Stomach (tissue), 9 donors: ENCODE results near the gene DCAF5. TPM values are rescaled to one million over a fixed set of nuclear protein-coding genes. Genes with fewer than 3 reads are reported as not detected.
A peak's percentile ranks its signal among the peaks of the same experiment; 100 is the strongest.

ENCODE experiments used
- DNase-seq, 2 donors: peaks; one replicate each; pipeline versions ENCODE4 v3.0.0 to v3.0.0-alpha.2; 2013 to 2019
- H3K27ac ChIP-seq, 5 donors: fragments of 200-600 bp in 4 of 5; sonication (generic) in 4 of 5; one replicate each; pipeline ENCODE4 v1.5.1; 2013 to 2019; ENCODE audit warnings: mild to moderate bottlenecking in 1 of 5, moderate library complexity in 1 of 5
- H3K27me3 ChIP-seq, 3 donors: fragments of 200-600 bp; sonication (generic); one replicate each; pipeline ENCODE4 v1.5.1; 2017 to 2019; ENCODE audit warnings: mixed run types in 1 of 3
- H3K36me3 ChIP-seq, 4 donors: fragments of 200-600 bp; sonication (generic); 1 replicate in 3 of 4; 2 replicates in 1 of 4; pipeline ENCODE4 v1.5.1; 2016 to 2019
- H3K4me1 ChIP-seq, 4 donors: fragments of 200-600 bp; sonication (generic); one replicate each; pipeline ENCODE4 v1.5.1; 2016 to 2019
- H3K4me3 ChIP-seq, 4 donors: fragments of 200-600 bp; sonication (generic) in 3 of 4; one replicate each; pipeline ENCODE4 v1.5.1; 2016 to 2019; ENCODE audit warnings: mild to moderate bottlenecking in 1 of 4
- H3K9me3 ChIP-seq, 4 donors: fragments of 200-600 bp; sonication (generic); one replicate each; pipeline ENCODE4 v1.5.1; 2016 to 2019
- CTCF ChIP-seq, 7 experiments: fragments of 450-650 bp in 4 of 7; fragments of 200-600 bp in 3 of 7; sonication (generic) in 3 of 7; IDR thresholded peaks; one replicate each; pipeline ENCODE4 v1.5.1; 2016 to 2019; ENCODE audit warnings: antibody characterized with exemption in 7 of 7, control low read depth in 2 of 7, mild to moderate bottlenecking in 1 of 7
- EP300 ChIP-seq: sonication (generic); formaldehyde crosslinking; IDR thresholded peaks from one replicate; pipeline ENCODE4 v1.6.1; 2017; ENCODE audit warnings: antibody characterized with exemption
- POLR2A ChIP-seq, 4 donors: fragments of 450-650 bp; IDR thresholded peaks; one replicate each; pipeline ENCODE4 v1.6.1; 2016; ENCODE audit warnings: antibody characterized with exemption in 4 of 4, control low read depth in 2 of 4, mild to moderate bottlenecking in 1 of 4, moderate library complexity in 1 of 4
- POLR2AphosphoS5 ChIP-seq, 3 donors: sonication (generic); formaldehyde crosslinking; IDR thresholded peaks; one replicate each; pipeline ENCODE4 v1.6.1; 2016; ENCODE audit warnings: antibody characterized with exemption in 3 of 3
- WGBS, 5 donors: extraction: QIAGEN DNeasy Blood & Tissue Kit in 3 of 5; methylation state at CpG; one replicate each; pipeline versions ENCODE4 v1.1.5 to v1.1.7; 2013 to 2018; 5-methylcytosine and 5-hydroxymethylcytosine counted together
- intact Hi-C: fragments of 100-400 bp; cut with DNase I; formaldehyde crosslinking; loops from one replicate; pipeline ENCODE4 v1.15.1; 2023; ENCODE audit warnings: low total_unique reads
- polyA plus RNA-seq, 3 donors: library from polyadenylated mRNA; stranded (reverse); fragments of 200-250 nt; gene quantifications; one replicate each; pipeline ENCODE4 v1.2.3, GENCODE V29; 2013
- total RNA-seq, 5 donors: library from RNA; depleted of rRNA; stranded (reverse); fragments of >200 nt; gene quantifications; one replicate each; pipeline versions ENCODE4 v1.1.0 to v1.2.3, GENCODE V29; 2014 to 2016
- donor health status: healthy with polysubstance abuse.
- donor health status: Bipolar disorder and iron deficiency.
- donor health status: healthy.

DCAF5 gene
- total and polyA plus RNA-seq, 8 donors, result 13.9 to 80.5 (median 26.9) TPM

GRCh38 chr14:69059658-69060623, 93.0 kb downstream of the DCAF5 start:
- H3K27ac ChIP-seq, result peak overlapping the region in 4 of 5 donors; percentile 18 to 58 (median 40)
- no peak overlapping the region for H3K4me3 ChIP-seq
- TF ChIP-seq POLR2A (IDR thresholded peaks at IDR 0.05) (no peak), EP300 (no peak), POLR2AphosphoS5 (IDR thresholded peaks at IDR 0.05) (no peak), CTCF (IDR thresholded peaks at IDR 0.05) (no peak)
- H3K4me1 ChIP-seq, result peaks cover 0 to 19% (median 4%) of the 10 kb centered on the region in 4 donors
- no peaks in the 10 kb centered on the region for H3K27me3 ChIP-seq
- no peak for DNase-seq
- peaks cover 28 to 90% (median 82%) of the 10 kb centered on the region in 4 donors for H3K36me3 ChIP-seq
- H3K9me3 ChIP-seq, result no peaks in the 10 kb centered on the region
- 70 to 85% (median 76%) methylated on average over 8 of the region's 8 CpGs for WGBS, 5 donors
- intact Hi-C loops, result no loop called here

DNA sequence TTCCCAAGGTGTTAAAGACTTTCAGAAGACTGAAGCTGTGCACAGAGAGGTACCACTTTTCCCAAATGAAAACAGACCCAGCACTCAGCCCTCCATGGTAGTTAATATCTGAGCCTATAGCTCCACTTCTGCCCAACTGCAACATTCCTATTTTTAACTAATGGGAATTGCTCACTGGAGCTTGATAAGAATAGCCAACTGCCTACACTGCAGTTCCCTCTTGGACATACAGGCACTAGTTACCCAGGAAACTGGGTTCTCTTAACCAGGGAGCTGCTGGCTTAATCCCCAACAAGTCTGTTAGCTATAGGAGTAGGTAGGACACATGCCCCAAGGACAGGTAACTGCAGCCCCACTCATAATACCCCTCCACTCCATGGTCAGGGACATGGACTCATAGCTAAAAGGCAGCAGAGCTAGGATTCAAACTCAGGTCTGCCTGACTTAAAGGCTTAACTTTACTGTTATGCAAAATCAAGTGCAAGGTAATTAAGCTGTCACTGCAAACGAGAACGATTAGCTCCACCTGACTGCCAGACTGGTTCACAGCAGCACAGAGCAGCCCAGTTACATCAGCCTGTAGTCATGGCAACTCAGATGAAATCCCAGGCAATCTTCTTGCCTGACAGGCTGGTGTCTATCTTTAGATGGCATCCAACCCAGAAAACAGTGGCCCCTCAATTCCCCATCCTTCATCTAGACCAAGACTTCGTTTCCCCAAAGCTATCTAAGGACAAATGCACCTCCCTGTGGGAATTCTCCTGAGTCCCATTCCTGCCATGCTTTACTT, 96.7 kb downstream of the DCAF5 start:
- Histone ChIP-seq H3K36me3 (peaks cover 34 to 87% (median 83%) of the 10 kb centered on the region in 4 donors), H3K4me1 (peaks cover 3 to 37% (median 11%) of the 10 kb centered on the region in 4 donors), H3K4me3 (no peak overlapping the region), H3K9me3 (no peaks in the 10 kb centered on the region), H3K27ac (peak overlapping the region in 1 of 5 donors; percentile 19), H3K27me3 (no peaks in the 10 kb centered on the region)
- TF ChIP-seq EP300 (no peak), POLR2AphosphoS5 (IDR thresholded peaks at IDR 0.05) (no peak), POLR2A (IDR thresholded peaks at IDR 0.05) (no peak), CTCF (IDR thresholded peaks at IDR 0.05) (no peak)
- intact Hi-C loops, result no loop called here
- peak in 1 of 2 donors; percentile 56 for DNase-seq
- 49 to 62% (median 60%) methylated on average over 3 of the region's 3 CpGs for WGBS, 5 donors

DNA sequence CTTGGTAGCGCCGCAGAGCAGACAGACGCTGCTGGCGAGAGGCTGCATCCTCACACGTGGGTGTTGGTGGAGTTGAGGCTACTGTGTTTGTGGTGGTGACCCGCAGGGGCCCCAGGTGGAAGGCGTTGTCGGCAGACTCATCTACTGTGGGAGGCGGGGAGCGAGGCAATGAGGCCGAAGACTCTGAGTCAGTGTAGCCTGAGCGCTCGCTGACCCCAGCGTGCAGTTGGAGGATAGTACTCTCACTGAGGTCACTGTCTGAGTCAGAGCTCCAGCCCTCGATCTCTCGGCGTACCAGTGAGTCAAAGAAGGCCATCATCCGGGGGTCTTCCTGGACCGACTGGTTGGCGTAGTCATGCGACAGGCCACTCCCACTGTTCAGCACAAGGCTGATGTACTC, 97.8 kb downstream of the DCAF5 start:
- Histone ChIP-seq H3K27me3 (no peaks in the 10 kb centered on the region), H3K4me1 (peaks cover 12 to 45% (median 22%) of the 10 kb centered on the region in 4 donors), H3K27ac (peak overlapping the region in 1 of 5 donors; percentile 7), H3K9me3 (no peaks in the 10 kb centered on the region), H3K4me3 (no peak overlapping the region), H3K36me3 (peaks cover 33 to 76% (median 73%) of the 10 kb centered on the region in 4 donors)
- DNase-seq, result no peak
- intact Hi-C loops, result no loop called here
- TF ChIP-seq POLR2AphosphoS5 (IDR thresholded peaks at IDR 0.05) (no peak), CTCF (IDR thresholded peaks at IDR 0.05) (no peak), POLR2A (IDR thresholded peaks at IDR 0.05) (no peak), EP300 (no peak)
- 83 to 95% (median 93%) methylated on average over 16 to 21 of the region's 21 CpGs for WGBS, 5 donors

GRCh38 chr14:69054030-69054429, 98.9 kb downstream of the DCAF5 start:
- 93 to 94% (median 93%) methylated on average over 11 of the region's 11 CpGs for WGBS, 5 donors
- Histone ChIP-seq H3K4me3 (no peak overlapping the region), H3K4me1 (peaks cover 16 to 56% (median 30%) of the 10 kb centered on the region in 4 donors), H3K27ac (no peak overlapping the region), H3K36me3 (peaks cover 31 to 66% (median 62%) of the 10 kb centered on the region in 4 donors), H3K27me3 (no peaks in the 10 kb centered on the region), H3K9me3 (no peaks in the 10 kb centered on the region)
- TF ChIP-seq EP300, result no peak
- no peak for TF ChIP-seq CTCF (IDR thresholded peaks at IDR 0.05)
- TF ChIP-seq POLR2A (IDR thresholded peaks at IDR 0.05), result no peak
- no peak for TF ChIP-seq POLR2AphosphoS5 (IDR thresholded peaks at IDR 0.05)
- DNase-seq, result no peak
- intact Hi-C loops, result no loop called here
